Stimulated activated CD4-positive, alpha-beta T cell treated with anti-CD3 and anti-CD28 coated beads, Interleukin-2, amount 100 ng/mL, for 48 hours (primary cell): ENCODE data around the gene SAE1.
"Not testable (repeated sequence)": the region's sequence is repeated elsewhere in the genome, so short reads cannot be mapped to it uniquely, and the experiment has no call there.

Experiments used
- DNase-seq, 2 donors: peaks; one replicate each; pipeline ENCODE4 v3.0.0-alpha.2; 2020

SAE1 gene

GRCh38 chr19:47243364-47243775 lies 112.7 kb downstream of the SAE1 start:
- no peak for DNase-seq

- peak; percentile 87 to 95 for DNase-seq
Observed at GRCh38 chr19:47243776-47244547, 113.3 kb downstream of the SAE1 start.

GRCh38 chr19:47247308-47247990 lies 116.8 kb downstream of the SAE1 start:
- DNase-seq: peak; percentile 84 to 87

- not testable (repeated sequence) for DNase-seq
Observed at GRCh38 chr19:47253016-47253415, 122.4 kb downstream of the SAE1 start.

- no peak for DNase-seq
Observed at GRCh38 chr19:47253467-47253881, 122.8 kb downstream of the SAE1 start.

- DNase-seq: no peak
Observed at GRCh38 chr19:47253970-47254369, 123.3 kb downstream of the SAE1 start.

- DNase-seq: peak; percentile 90 to 91
Observed at GRCh38 chr19:47255879-47256692, 125.5 kb downstream of the SAE1 start, which contains the start of gene CCDC9. Gene CCDC9, plus strand, starts transcription at chr19:47256525. Its CDS starts 1,876 bp downstream, at chr19:47258401.

GRCh38 chr19:47256693-47257410 lies 126.2 kb downstream of the SAE1 start:
- peak; percentile 100 for DNase-seq

GRCh38 chr19:47257411-47258169 lies 127.0 kb downstream of the SAE1 start:
- DNase-seq: no peak

GRCh38 chr19:47258434-47258833 lies 127.8 kb downstream of the SAE1 start:
- DNase-seq: no peak

- no peak for DNase-seq
Observed at GRCh38 chr19:47258895-47259555, 128.4 kb downstream of the SAE1 start.
